ENCODE measurements around the gene TBCB. TPM values are rescaled to one million over a fixed set of nuclear protein-coding genes. Genes with fewer than 3 reads are reported as not detected.

Gene TBCB
- total and polyA plus RNA-seq, 9 of the 15 experiments (the other 6 are each of a cell fraction or from before 2014, with no cell fraction given): 3.5 to 115 (median 58.9) TPM

GRCh38 chr19:36140304-36141038, 25.2 kb downstream of the TBCB start (continued):
- TF ChIP-seq EP400 (IDR thresholded peaks at IDR 0.05): no peak
- TF ChIP-seq L3MBTL2 (IDR thresholded peaks at IDR 0.05): no peak
- no peak for TF ChIP-seq ZMIZ1 (IDR thresholded peaks at IDR 0.05; ENCODE audit: low read depth in 2 of 2, low read length in 2 of 2)
- no peak for TF ChIP-seq ZNF445 (CRISPR knock-in tag; IDR thresholded peaks at IDR 0.05; ENCODE audit: low read depth)
- TF ChIP-seq ZBTB7A (IDR thresholded peaks at IDR 0.05; ENCODE audit: borderline replicate concordance, control insufficient read depth, low read depth, low read length): peak; percentile 78
- TF ChIP-seq U2AF2 (optimal IDR thresholded peaks at IDR 0.05; ENCODE audit: low read depth, low read length): no peak
- TF ChIP-seq SIN3A (IDR thresholded peaks at IDR 0.05; ENCODE audit: borderline replicate concordance in 2 of 2, control insufficient read depth in 1 of 2, low read depth in 2 of 2, low read length in 2 of 2): peak in 1 of 2 experiments; percentile 80; a peak in 1 of 4 replicates
- TF ChIP-seq POLR2A (conservative IDR thresholded peaks at IDR 0.05): no peak; the same call in 1 of the 2 replicates
- no peak for TF ChIP-seq CREBBP (IDR thresholded peaks at IDR 0.05; ENCODE audit: low read depth, low read length)
- no peak for TF ChIP-seq ZFP1 (CRISPR knock-in tag; IDR thresholded peaks at IDR 0.05)
- no peak for TF ChIP-seq IRF2 (CRISPR knock-in tag; IDR thresholded peaks at IDR 0.05)
- no peak for TF ChIP-seq TCF7L2 (IDR thresholded peaks at IDR 0.05; ENCODE audit: low read depth, low read length)
- TF ChIP-seq HDAC1 (IDR thresholded peaks at IDR 0.05): no peak
- no peak for TF ChIP-seq MAFG (tag; conservative IDR thresholded peaks at IDR 0.05)
- TF ChIP-seq STAT5B (CRISPR knock-in tag; IDR thresholded peaks at IDR 0.05): no peak
- TF ChIP-seq ARNT (IDR thresholded peaks at IDR 0.05): no peak
- TF ChIP-seq RNF2 (IDR thresholded peaks at IDR 0.05): no peak
- no peak for TF ChIP-seq ZNF77 (CRISPR knock-in tag; IDR thresholded peaks at IDR 0.05)
- no peak for TF ChIP-seq ZBTB33 (CRISPR knock-in tag; IDR thresholded peaks at IDR 0.05)
- TF ChIP-seq ARID3A (IDR thresholded peaks at IDR 0.05; ENCODE audit: borderline replicate concordance, low read depth, low read length): no peak
- no peak for TF ChIP-seq KLF1 (tag; IDR thresholded peaks at IDR 0.05)
- peak; percentile 55; the same call in 1 of the 2 replicates for TF ChIP-seq GABPB1 (CRISPR knock-in tag; IDR thresholded peaks at IDR 0.05)
- TF ChIP-seq POLR2B (IDR thresholded peaks at IDR 0.05; ENCODE audit: low read depth, partially characterized antibody): no peak

All from K562 (cell line).